ENCODE results near the gene MAP1LC3B. TPM values are rescaled to one million over a fixed set of nuclear protein-coding genes. Genes with fewer than 3 reads are reported as not detected.
A peak's percentile ranks its signal among the peaks of the same experiment; 100 is the strongest.

MAP1LC3B gene
- polyA plus RNA-seq, 2 of the 4 experiments (the other 2 are of a cell fraction): 52.3 to 94.1 TPM

DNA sequence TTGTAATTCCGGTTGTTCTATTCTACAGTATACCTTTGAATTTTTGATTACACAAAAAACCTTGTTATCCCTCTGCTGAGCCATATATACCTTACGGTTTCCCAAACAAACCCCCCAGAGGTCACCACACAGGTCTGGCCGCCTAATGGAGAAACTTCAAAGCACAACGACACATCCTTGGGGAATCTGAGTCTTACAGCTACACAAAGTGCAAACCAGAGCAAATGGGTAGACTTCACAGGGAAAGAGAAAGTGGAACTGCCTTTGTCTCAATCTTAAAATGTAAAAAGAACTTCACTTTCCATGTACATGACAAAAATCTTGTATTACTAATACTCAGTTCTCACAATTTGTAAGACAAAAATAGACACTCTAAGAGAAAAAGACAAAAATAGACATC is 11.3 kb upstream of the MAP1LC3B start:
- ChIA-PET CTCF (interaction anchor here (0.8 to 4.0 kb wide), 2 partner anchors 58 to 255 kb away, joined by 3 to 18 read pairs; no protein-coding TSS in a partner anchor), POLR2A (interaction anchor here (0.6 kb wide), 1 partner anchor 1180 kb away, joined by 13 read pairs; no protein-coding TSS in a partner anchor)
- DNase-seq (ENCODE audit: low read depth in 1 of 2, low spot score in 1 of 2) (no peak), ATAC-seq (no peak), FAIRE-seq (no peak)
- no peaks in the 10 kb centered on the region for H3K9me3 ChIP-seq
- no peak overlapping the region for H3K27ac ChIP-seq
- H3K4me1 ChIP-seq: peaks cover 38% of the 10 kb centered on the region
- H3K4me3 ChIP-seq: no peak overlapping the region
- H3K4me2 ChIP-seq: 0 out of 3 replicates have a peak overlapping the region, but pooled peaks have one; percentile 85
- TF ChIP-seq KDM1A (IDR thresholded peaks at IDR 0.05; ENCODE audit: low read depth) (no peak), ZC3H11A (IDR thresholded peaks at IDR 0.05) (no peak), CBX8 (IDR thresholded peaks at IDR 0.05) (no peak), HMGXB4 (CRISPR knock-in tag; IDR thresholded peaks at IDR 0.05; ENCODE audit: borderline replicate concordance) (no peak), MYC (IDR thresholded peaks at IDR 0.05; ENCODE audit: borderline replicate concordance, low read length) (no peak), HOXA7 (CRISPR knock-in tag; IDR thresholded peaks at IDR 0.05) (no peak)
- WGBS (ENCODE audit: missing lambda C conversion rate): 80% methylated on average over 4 of the region's 4 CpGs

- no peak for ATAC-seq
- POLR2A ChIA-PET: interaction anchor here (1.9 to 2.6 kb wide), 3 partner anchors 9 to 65 kb away, joined by 6 to 20 read pairs (median 19); partner anchors contain the start of gene C16orf95
These were observed 9.9 kb upstream of the MAP1LC3B start for GRCh38 chr16:87382023-87382785.

More at GRCh38 chr16:87382023-87382785, 9.9 kb upstream of the MAP1LC3B start:
- H3K4me1 ChIP-seq: peaks cover 36% of the 10 kb centered on the region
- WGBS (ENCODE audit: missing lambda C conversion rate): 18% methylated on average over 17 of the region's 17 CpGs
- TF ChIP-seq JUN (IDR thresholded peaks at IDR 0.05) (no peak), CHD2 (IDR thresholded peaks at IDR 0.05; ENCODE audit: low read length, partially characterized antibody) (no peak), HOXB5 (CRISPR knock-in tag; IDR thresholded peaks at IDR 0.05) (no peak), ZFP36 (IDR thresholded peaks at IDR 0.05; ENCODE audit: borderline replicate concordance, partially characterized antibody) (no peak), CBX8 (IDR thresholded peaks at IDR 0.05) (no peak), EHMT2 (IDR thresholded peaks at IDR 0.05; ENCODE audit: low read depth) (no peak), HEYL (CRISPR knock-in tag; IDR thresholded peaks at IDR 0.05) (no peak), JUNB (IDR thresholded peaks at IDR 0.05) (no peak), CHD4 (IDR thresholded peaks at IDR 0.05; ENCODE audit: borderline replicate concordance) (no peak), CEBPB (IDR thresholded peaks at IDR 0.05) (no peak), ZSCAN20 (CRISPR knock-in tag; IDR thresholded peaks at IDR 0.05) (no peak), SREBF2 (IDR thresholded peaks at IDR 0.05) (no peak), BHLHE40 (IDR thresholded peaks at IDR 0.05; ENCODE audit: low read depth, low read length) (no peak), CBX2 (IDR thresholded peaks at IDR 0.05; ENCODE audit: borderline replicate concordance, low read depth) (no peak)
- TF ChIP-seq, protein P1, sequence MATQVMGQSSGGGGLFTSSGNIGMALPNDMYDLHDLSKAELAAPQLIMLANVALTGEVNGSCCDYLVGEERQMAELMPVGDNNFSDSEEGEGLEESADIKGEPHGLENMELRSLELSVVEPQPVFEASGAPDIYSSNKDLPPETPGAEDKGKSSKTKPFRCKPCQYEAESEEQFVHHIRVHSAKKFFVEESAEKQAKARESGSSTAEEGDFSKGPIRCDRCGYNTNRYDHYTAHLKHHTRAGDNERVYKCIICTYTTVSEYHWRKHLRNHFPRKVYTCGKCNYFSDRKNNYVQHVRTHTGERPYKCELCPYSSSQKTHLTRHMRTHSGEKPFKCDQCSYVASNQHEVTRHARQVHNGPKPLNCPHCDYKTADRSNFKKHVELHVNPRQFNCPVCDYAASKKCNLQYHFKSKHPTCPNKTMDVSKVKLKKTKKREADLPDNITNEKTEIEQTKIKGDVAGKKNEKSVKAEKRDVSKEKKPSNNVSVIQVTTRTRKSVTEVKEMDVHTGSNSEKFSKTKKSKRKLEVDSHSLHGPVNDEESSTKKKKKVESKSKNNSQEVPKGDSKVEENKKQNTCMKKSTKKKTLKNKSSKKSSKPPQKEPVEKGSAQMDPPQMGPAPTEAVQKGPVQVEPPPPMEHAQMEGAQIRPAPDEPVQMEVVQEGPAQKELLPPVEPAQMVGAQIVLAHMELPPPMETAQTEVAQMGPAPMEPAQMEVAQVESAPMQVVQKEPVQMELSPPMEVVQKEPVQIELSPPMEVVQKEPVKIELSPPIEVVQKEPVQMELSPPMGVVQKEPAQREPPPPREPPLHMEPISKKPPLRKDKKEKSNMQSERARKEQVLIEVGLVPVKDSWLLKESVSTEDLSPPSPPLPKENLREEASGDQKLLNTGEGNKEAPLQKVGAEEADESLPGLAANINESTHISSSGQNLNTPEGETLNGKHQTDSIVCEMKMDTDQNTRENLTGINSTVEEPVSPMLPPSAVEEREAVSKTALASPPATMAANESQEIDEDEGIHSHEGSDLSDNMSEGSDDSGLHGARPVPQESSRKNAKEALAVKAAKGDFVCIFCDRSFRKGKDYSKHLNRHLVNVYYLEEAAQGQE (IDR thresholded peaks at IDR 0.05): no peak
- TF ChIP-seq, protein P2, sequence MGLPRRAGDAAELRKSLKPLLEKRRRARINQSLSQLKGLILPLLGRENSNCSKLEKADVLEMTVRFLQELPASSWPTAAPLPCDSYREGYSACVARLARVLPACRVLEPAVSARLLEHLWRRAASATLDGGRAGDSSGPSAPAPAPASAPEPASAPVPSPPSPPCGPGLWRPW (IDR thresholded peaks at IDR 0.05): no peak
- no peak for DNase-seq (ENCODE audit: low read depth in 1 of 2, low spot score in 1 of 2)
- peak overlapping the region; percentile 86 to 94 for H3K27ac ChIP-seq
- H3K4me2 ChIP-seq: peak overlapping the region; percentile 85
- CTCF ChIA-PET: interaction anchor here (1.1 to 4.0 kb wide), 6 partner anchors 9 to 254 kb away, joined by 3 to 20 read pairs (median 10); no protein-coding TSS in a partner anchor
- H3K9me3 ChIP-seq: no peaks in the 10 kb centered on the region
- peak overlapping the region; percentile 89 for H3K4me3 ChIP-seq
- no peak for FAIRE-seq

All from A549 (cell line).